ENCODE measurements around the gene ACVR2A.

DNA sequence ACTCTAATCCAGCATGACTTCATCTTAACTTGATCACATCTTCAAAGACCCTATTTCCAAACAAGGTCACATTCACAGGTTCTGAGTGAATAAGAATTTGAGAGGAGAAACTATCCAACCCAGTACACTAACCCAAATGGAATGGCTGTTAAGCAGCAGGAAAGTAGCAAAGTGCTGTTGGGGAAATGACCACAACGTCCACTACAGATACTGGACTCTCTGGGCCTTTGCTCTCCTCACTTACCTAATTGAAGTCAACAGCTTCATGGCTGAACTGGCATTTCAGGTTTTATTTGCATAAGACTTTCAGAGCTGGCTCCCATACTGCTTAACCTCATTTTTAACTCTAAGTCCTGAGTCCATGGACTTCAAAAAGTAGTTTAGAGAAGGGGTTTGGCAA lies 38.0 kb upstream of the ACVR2A start:
- TF ChIP-seq, protein P1, sequence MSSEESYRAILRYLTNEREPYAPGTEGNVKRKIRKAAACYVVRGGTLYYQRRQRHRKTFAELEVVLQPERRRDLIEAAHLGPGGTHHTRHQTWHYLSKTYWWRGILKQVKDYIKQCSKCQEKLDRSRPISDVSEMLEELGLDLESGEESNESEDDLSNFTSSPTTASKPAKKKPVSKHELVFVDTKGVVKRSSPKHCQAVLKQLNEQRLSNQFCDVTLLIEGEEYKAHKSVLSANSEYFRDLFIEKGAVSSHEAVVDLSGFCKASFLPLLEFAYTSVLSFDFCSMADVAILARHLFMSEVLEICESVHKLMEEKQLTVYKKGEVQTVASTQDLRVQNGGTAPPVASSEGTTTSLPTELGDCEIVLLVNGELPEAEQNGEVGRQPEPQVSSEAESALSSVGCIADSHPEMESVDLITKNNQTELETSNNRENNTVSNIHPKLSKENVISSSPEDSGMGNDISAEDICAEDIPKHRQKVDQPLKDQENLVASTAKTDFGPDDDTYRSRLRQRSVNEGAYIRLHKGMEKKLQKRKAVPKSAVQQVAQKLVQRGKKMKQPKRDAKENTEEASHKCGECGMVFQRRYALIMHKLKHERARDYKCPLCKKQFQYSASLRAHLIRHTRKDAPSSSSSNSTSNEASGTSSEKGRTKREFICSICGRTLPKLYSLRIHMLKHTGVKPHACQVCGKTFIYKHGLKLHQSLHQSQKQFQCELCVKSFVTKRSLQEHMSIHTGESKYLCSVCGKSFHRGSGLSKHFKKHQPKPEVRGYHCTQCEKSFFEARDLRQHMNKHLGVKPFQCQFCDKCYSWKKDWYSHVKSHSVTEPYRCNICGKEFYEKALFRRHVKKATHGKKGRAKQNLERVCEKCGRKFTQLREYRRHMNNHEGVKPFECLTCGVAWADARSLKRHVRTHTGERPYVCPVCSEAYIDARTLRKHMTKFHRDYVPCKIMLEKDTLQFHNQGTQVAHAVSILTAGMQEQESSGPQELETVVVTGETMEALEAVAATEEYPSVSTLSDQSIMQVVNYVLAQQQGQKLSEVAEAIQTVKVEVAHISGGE (CRISPR knock-in tag; IDR thresholded peaks at IDR 0.05): no peak
- no peak for TF ChIP-seq ZKSCAN3 (CRISPR knock-in tag; IDR thresholded peaks at IDR 0.05)
- TF ChIP-seq TCF7 (IDR thresholded peaks at IDR 0.05; ENCODE audit: borderline replicate concordance): no peak
- no peak for TF ChIP-seq POLR2A (conservative IDR thresholded peaks at IDR 0.05)
- no peak for TF ChIP-seq BRCA1 (IDR thresholded peaks at IDR 0.05)
- TF ChIP-seq BRCA1 (CRISPR knock-in tag; IDR thresholded peaks at IDR 0.05): no peak
- TF ChIP-seq, protein P2, sequence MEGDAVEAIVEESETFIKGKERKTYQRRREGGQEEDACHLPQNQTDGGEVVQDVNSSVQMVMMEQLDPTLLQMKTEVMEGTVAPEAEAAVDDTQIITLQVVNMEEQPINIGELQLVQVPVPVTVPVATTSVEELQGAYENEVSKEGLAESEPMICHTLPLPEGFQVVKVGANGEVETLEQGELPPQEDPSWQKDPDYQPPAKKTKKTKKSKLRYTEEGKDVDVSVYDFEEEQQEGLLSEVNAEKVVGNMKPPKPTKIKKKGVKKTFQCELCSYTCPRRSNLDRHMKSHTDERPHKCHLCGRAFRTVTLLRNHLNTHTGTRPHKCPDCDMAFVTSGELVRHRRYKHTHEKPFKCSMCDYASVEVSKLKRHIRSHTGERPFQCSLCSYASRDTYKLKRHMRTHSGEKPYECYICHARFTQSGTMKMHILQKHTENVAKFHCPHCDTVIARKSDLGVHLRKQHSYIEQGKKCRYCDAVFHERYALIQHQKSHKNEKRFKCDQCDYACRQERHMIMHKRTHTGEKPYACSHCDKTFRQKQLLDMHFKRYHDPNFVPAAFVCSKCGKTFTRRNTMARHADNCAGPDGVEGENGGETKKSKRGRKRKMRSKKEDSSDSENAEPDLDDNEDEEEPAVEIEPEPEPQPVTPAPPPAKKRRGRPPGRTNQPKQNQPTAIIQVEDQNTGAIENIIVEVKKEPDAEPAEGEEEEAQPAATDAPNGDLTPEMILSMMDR (IDR thresholded peaks at IDR 0.05 in 2 of 3, conservative IDR thresholded peaks at IDR 0.05 in 1 of 3; ENCODE audit: insufficient read depth in 2 of 3, low read depth in 1 of 3, low read length in 3 of 3): no peak
- TF ChIP-seq TCF7L2 (IDR thresholded peaks at IDR 0.05; ENCODE audit: low read depth, low read length): no peak
- no peak for TF ChIP-seq RNF2 (IDR thresholded peaks at IDR 0.05)
- TF ChIP-seq, protein P3, sequence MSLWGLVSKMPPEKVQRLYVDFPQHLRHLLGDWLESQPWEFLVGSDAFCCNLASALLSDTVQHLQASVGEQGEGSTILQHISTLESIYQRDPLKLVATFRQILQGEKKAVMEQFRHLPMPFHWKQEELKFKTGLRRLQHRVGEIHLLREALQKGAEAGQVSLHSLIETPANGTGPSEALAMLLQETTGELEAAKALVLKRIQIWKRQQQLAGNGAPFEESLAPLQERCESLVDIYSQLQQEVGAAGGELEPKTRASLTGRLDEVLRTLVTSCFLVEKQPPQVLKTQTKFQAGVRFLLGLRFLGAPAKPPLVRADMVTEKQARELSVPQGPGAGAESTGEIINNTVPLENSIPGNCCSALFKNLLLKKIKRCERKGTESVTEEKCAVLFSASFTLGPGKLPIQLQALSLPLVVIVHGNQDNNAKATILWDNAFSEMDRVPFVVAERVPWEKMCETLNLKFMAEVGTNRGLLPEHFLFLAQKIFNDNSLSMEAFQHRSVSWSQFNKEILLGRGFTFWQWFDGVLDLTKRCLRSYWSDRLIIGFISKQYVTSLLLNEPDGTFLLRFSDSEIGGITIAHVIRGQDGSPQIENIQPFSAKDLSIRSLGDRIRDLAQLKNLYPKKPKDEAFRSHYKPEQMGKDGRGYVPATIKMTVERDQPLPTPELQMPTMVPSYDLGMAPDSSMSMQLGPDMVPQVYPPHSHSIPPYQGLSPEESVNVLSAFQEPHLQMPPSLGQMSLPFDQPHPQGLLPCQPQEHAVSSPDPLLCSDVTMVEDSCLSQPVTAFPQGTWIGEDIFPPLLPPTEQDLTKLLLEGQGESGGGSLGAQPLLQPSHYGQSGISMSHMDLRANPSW (CRISPR knock-in tag; IDR thresholded peaks at IDR 0.05): no peak
- no peak for TF ChIP-seq CBX5 (IDR thresholded peaks at IDR 0.05; ENCODE audit: borderline replicate concordance, low read depth)
- no peak for TF ChIP-seq FOXA3 (CRISPR knock-in tag; conservative IDR thresholded peaks at IDR 0.05 in 1 of 2, IDR thresholded peaks at IDR 0.05 in 1 of 2)
